H1 (cell line): ENCODE measurements around the gene NPTXR. TPM values are rescaled to one million over a fixed set of nuclear protein-coding genes. Genes with fewer than 3 reads are reported as not detected.

Experiments used
- polyA plus RNA-seq, 7 experiments: library from polyadenylated mRNA; depleted of rRNA in 3 of 7; stranded (reverse) in 5 of 7; unstranded in 2 of 7; fragments of >200 nt in 5 of 7; fragments of 200-250 nt in 2 of 7; gene quantifications; 1 replicate in 5 of 7; 2 replicates in 1 of 7; 4 replicates in 1 of 7; pipeline versions ENCODE4 v1.2.1 to v1.2.3, GENCODE V29; 2011 to 2013; ENCODE audit warnings: missing spikeins in 2 of 7, mixed read lengths in 2 of 7
- total RNA-seq: library from RNA; stranded (reverse); fragmentation: NEBNext Ultra II Directional; extraction: Animal tissue kit (Norgen Biotek cat#: 25700); gene quantifications from 2 replicates; pipeline ENCODE4 v1.2.1, GENCODE V29; 2021
- TF ChIP-seq, protein P1 (sequence below): IDR thresholded peaks from 2 replicates; pipeline ENCODE4 v1.6.1; 2012; ENCODE audit warnings: inconsistent platforms

Gene NPTXR
- total and polyA plus RNA-seq, 2 of the 8 experiments (the other 6 are each of a cell fraction or from before 2014, with no cell fraction given): 3.7 to 6.4 TPM

DNA sequence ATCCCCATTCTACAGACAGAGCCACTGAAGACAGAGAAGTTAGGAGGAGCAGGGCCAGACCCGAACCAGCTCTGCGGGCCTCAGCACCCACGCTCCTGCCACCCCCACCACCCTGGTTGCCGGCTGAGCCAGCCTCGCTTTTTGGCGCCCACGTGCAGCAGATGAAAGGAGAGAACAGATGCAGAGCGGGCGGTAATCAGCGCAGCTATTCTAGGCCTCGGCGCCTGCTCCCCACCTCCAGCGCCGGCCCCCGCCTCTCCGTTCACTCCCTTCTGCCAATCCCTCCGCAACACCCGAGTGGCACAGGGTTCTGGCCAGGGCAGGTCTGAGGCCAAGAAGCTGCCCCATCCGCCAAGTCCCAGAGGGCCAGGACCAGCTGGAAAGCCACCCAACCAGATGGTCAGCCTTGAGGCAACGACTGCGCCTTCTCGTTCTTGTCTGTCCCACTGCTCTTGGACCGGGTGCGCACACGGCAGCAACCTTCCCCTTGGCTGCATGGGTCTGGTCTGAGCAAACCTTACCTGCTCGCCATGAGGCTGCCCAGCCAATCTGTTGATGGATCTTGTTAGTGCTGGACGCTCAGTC is 66.6 kb downstream of the NPTXR start (continued):
- TF ChIP-seq, protein P1, sequence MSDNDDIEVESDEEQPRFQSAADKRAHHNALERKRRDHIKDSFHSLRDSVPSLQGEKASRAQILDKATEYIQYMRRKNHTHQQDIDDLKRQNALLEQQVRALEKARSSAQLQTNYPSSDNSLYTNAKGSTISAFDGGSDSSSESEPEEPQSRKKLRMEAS: no peak
